Measurements from ENCODE around the gene LIMK2. TPM values are rescaled to one million over a fixed set of nuclear protein-coding genes. Genes with fewer than 3 reads are reported as not detected.

Gene LIMK2
- total and polyA plus RNA-seq, 7 experiments from 2014 or later, result 13.1 to 49.9 (median 26.2) TPM

GRCh38 chr22:31278626-31279326 is 66.7 kb downstream of the LIMK2 start:
- H3K36me3 ChIP-seq (ENCODE audit: control insufficient read depth in 2 of 3, insufficient read depth in 3 of 3, low read length in 3 of 3), result peaks cover 27 to 52% (median 41%) of the 10 kb centered on the region in 3 experiments
- POLR2A ChIA-PET, result interaction anchor here (0.7 to 34.1 kb wide), 28 partner anchors 3 to 855 kb away, joined by 3 to 2331 read pairs (median 5); partner anchors contain the start of genes LIMK2, PATZ1, PIK3IP1 and SELENOM
- H3K36me3 Mint-ChIP-seq, result peaks cover 9 to 60% (median 56%) of the 10 kb centered on the region in 5 donors
- ATAC-seq (peak; percentile 75), DNase-seq (peak in 7 of 9 donors; percentile 67 to 85 (median 79))
- H3K27me3 Mint-ChIP-seq, result no peaks in the 10 kb centered on the region
- CTCF ChIA-PET, result interaction anchor here (0.7 to 7.5 kb wide), 8 partner anchors 11 to 67 kb away, joined by 3 to 73 read pairs (median 3); partner anchors contain the start of genes LIMK2 and PIK3IP1
- H3K4me3 ChIP-seq (ENCODE audit: low read length), result peak overlapping the region; percentile 35
- H3K27ac ChIP-seq (ENCODE audit: low read depth, low read length), result peak overlapping the region; percentile 100
- peak overlapping the region; percentile 96 to 100 (median 99) for H3K27ac Mint-ChIP-seq
- H3K9me3 ChIP-seq (ENCODE audit: control insufficient read depth in 2 of 3, low read length in 3 of 3), result no peaks in the 10 kb centered on the region
- peaks cover 33 to 94% of the 10 kb centered on the region in 2 donors for H3K4me1 ChIP-seq (ENCODE audit: control insufficient read depth in 2 of 2, insufficient read depth in 2 of 2, low read length in 2 of 2)
- H3K27me3 ChIP-seq (ENCODE audit: control insufficient read depth in 2 of 2, insufficient read depth in 2 of 2, low read length in 2 of 2), result no peaks in the 10 kb centered on the region
- intact Hi-C loops (cut with micrococcal nuclease), result loop anchor here (1.0 to 5.0 kb wide), 7 partner anchors 12 to 686 kb away; partner anchors contain the start of genes PATZ1 (in 1 of the 2), PES1 (in 1 of the 2) and PIK3IP1 (in 1 of the 2)
- peak overlapping the region; percentile 74 to 97 (median 80) for H3K4me3 Mint-ChIP-seq
- peaks cover 0 to 9% (median 0%) of the 10 kb centered on the region in 11 donors for H3K9me3 Mint-ChIP-seq
- H3K4me1 Mint-ChIP-seq, result peaks cover 52 to 98% (median 94%) of the 10 kb centered on the region in 7 donors

GRCh38 chr22:31279327-31279669 is 67.2 kb downstream of the LIMK2 start:
- no peak for DNase-seq
- no peaks in the 10 kb centered on the region for H3K27me3 ChIP-seq (ENCODE audit: control insufficient read depth in 2 of 2, insufficient read depth in 2 of 2, low read length in 2 of 2)
- ChIA-PET CTCF (interaction anchor here (0.7 to 7.5 kb wide), 9 partner anchors 11 to 68 kb away, joined by 3 to 73 read pairs (median 3); partner anchors contain the start of genes LIMK2 and PIK3IP1), POLR2A (interaction anchor here (0.7 to 34.1 kb wide), 24 partner anchors 7 to 855 kb away, joined by 3 to 2331 read pairs (median 4); partner anchors contain the start of genes LIMK2, PATZ1, PIK3IP1 and SLC35E4)
- H3K9me3 ChIP-seq (ENCODE audit: control insufficient read depth in 2 of 3, low read length in 3 of 3), result no peaks in the 10 kb centered on the region
- Mint-ChIP-seq H3K27ac (peak overlapping the region; percentile 96 to 100 (median 99)), H3K9me3 (peaks cover 0 to 9% (median 0%) of the 10 kb centered on the region in 11 donors), H3K4me1 (peaks cover 52 to 98% (median 93%) of the 10 kb centered on the region in 7 donors), H3K4me3 (peak overlapping the region; percentile 74 to 97 (median 80)), H3K36me3 (peaks cover 5 to 61% (median 58%) of the 10 kb centered on the region in 5 donors), H3K27me3 (no peaks in the 10 kb centered on the region)
- intact Hi-C loops (cut with micrococcal nuclease), result loop anchor here (1.0 to 5.0 kb wide), 7 partner anchors 11 to 687 kb away; partner anchors contain the start of genes PATZ1 (in 1 of the 2), PES1 (in 1 of the 2) and PIK3IP1 (in 1 of the 2)
- H3K36me3 ChIP-seq (ENCODE audit: control insufficient read depth in 2 of 3, insufficient read depth in 3 of 3, low read length in 3 of 3), result peaks cover 31 to 58% (median 46%) of the 10 kb centered on the region in 3 experiments
- peak overlapping the region; percentile 8 for H3K4me3 ChIP-seq (ENCODE audit: low read length)
- H3K4me1 ChIP-seq (ENCODE audit: control insufficient read depth in 2 of 2, insufficient read depth in 2 of 2, low read length in 2 of 2), result peaks cover 37 to 94% of the 10 kb centered on the region in 2 donors
- H3K27ac ChIP-seq (ENCODE audit: low read depth, low read length), result peak overlapping the region; percentile 100
- no peak for ATAC-seq

- Histone ChIP-seq H3K4me1 (ENCODE audit: control insufficient read depth in 2 of 2, insufficient read depth in 2 of 2, low read length in 2 of 2) (peaks cover 43 to 94% of the 10 kb centered on the region in 2 donors), H3K27me3 (ENCODE audit: control insufficient read depth in 2 of 2, insufficient read depth in 2 of 2, low read length in 2 of 2) (no peaks in the 10 kb centered on the region), H3K9me3 (ENCODE audit: control insufficient read depth in 2 of 3, low read length in 3 of 3) (no peaks in the 10 kb centered on the region), H3K36me3 (ENCODE audit: control insufficient read depth in 2 of 3, insufficient read depth in 3 of 3, low read length in 3 of 3) (peaks cover 38 to 60% (median 46%) of the 10 kb centered on the region in 3 experiments), H3K27ac (ENCODE audit: low read depth, low read length) (peak overlapping the region; percentile 100), H3K4me3 (ENCODE audit: low read length) (peak overlapping the region; percentile 8)
- ChIA-PET CTCF (interaction anchor here (0.7 to 7.5 kb wide), 6 partner anchors 11 to 67 kb away, joined by 3 to 73 read pairs (median 5); partner anchors contain the start of genes LIMK2 and PIK3IP1), POLR2A (interaction anchor here (0.8 to 34.1 kb wide), 12 partner anchors 8 to 645 kb away, joined by 3 to 2331 read pairs (median 9); partner anchors contain the start of genes LIMK2, PATZ1, PIK3IP1 and SLC35E4)
- DNase-seq (peak in 3 of 9 donors; percentile 15 to 36 (median 27)), ATAC-seq (peak; percentile 5)
- Mint-ChIP-seq H3K9me3 (peaks cover 0 to 9% (median 0%) of the 10 kb centered on the region in 11 donors), H3K27me3 (no peaks in the 10 kb centered on the region), H3K4me1 (peaks cover 47 to 98% (median 94%) of the 10 kb centered on the region in 7 donors), H3K4me3 (peak overlapping the region; percentile 73 to 97 (median 80)), H3K27ac (peak overlapping the region; percentile 96 to 100 (median 99)), H3K36me3 (peaks cover 5 to 62% (median 59%) of the 10 kb centered on the region in 5 donors)
- intact Hi-C loops (cut with micrococcal nuclease), result loop anchor here (1.0 to 5.0 kb wide), 7 partner anchors 10 to 688 kb away; partner anchors contain the start of genes PATZ1 (in 1 of the 2), PES1 (in 1 of the 2) and PIK3IP1 (in 1 of the 2)
Measured at GRCh38 chr22:31279821-31280505, 67.9 kb downstream of the LIMK2 start.

- Mint-ChIP-seq H3K4me3 (peak overlapping the region in 9 of 10 donors; percentile 29 to 97 (median 70)), H3K27me3 (no peaks in the 10 kb centered on the region), H3K36me3 (peaks cover 5 to 68% (median 65%) of the 10 kb centered on the region in 5 donors), H3K9me3 (peaks cover 0 to 12% (median 0%) of the 10 kb centered on the region in 11 donors), H3K4me1 (peaks cover 55 to 100% (median 97%) of the 10 kb centered on the region in 7 donors), H3K27ac (peak overlapping the region; percentile 78 to 100 (median 99))
- H3K27ac ChIP-seq (ENCODE audit: low read depth, low read length), result peak overlapping the region; percentile 100
- H3K36me3 ChIP-seq (ENCODE audit: control insufficient read depth in 2 of 3, insufficient read depth in 3 of 3, low read length in 3 of 3), result peaks cover 42 to 72% (median 57%) of the 10 kb centered on the region in 3 experiments
- ChIA-PET POLR2A (interaction anchor here (0.6 to 34.1 kb wide), 11 partner anchors 10 to 341 kb away, joined by 3 to 2331 read pairs (median 4); partner anchors contain the start of genes PIK3IP1 and SELENOM), CTCF (interaction anchor here (0.9 to 7.5 kb wide), 3 partner anchors 9 to 31 kb away, joined by 3 to 73 read pairs (median 6); partner anchors contain the start of gene PIK3IP1)
- ATAC-seq (no peak), DNase-seq (peak in 3 of 9 donors; percentile 26 to 37 (median 34))
- intact Hi-C loops (cut with micrococcal nuclease), result no loop called here
- no peak overlapping the region for H3K4me3 ChIP-seq (ENCODE audit: low read length)
- H3K4me1 ChIP-seq (ENCODE audit: control insufficient read depth in 2 of 2, insufficient read depth in 2 of 2, low read length in 2 of 2), result peaks cover 61 to 99% of the 10 kb centered on the region in 2 donors
- H3K27me3 ChIP-seq (ENCODE audit: control insufficient read depth in 2 of 2, insufficient read depth in 2 of 2, low read length in 2 of 2), result no peaks in the 10 kb centered on the region
- no peaks in the 10 kb centered on the region for H3K9me3 ChIP-seq (ENCODE audit: control insufficient read depth in 2 of 3, low read length in 3 of 3)
Measured at GRCh38 chr22:31281733-31282132, 69.6 kb downstream of the LIMK2 start.

- Mint-ChIP-seq H3K27ac (peak overlapping the region; percentile 34 to 100 (median 99)), H3K36me3 (peaks cover 5 to 75% (median 70%) of the 10 kb centered on the region in 5 donors), H3K27me3 (no peaks in the 10 kb centered on the region), H3K9me3 (peaks cover 0 to 12% (median 0%) of the 10 kb centered on the region in 11 donors), H3K4me3 (peak overlapping the region in 9 of 10 donors; percentile 58 to 100 (median 97)), H3K4me1 (peaks cover 57 to 100% (median 91%) of the 10 kb centered on the region in 7 donors)
- DNase-seq, result peak in 2 of 9 donors; percentile 20 to 25
- ChIA-PET POLR2A (interaction anchor here (0.6 to 34.1 kb wide), 16 partner anchors 11 to 958 kb away, joined by 3 to 2331 read pairs (median 4); partner anchors contain the start of genes PATZ1, PIK3IP1 and SELENOM), CTCF (interaction anchor here (0.7 to 7.5 kb wide), 3 partner anchors 8 to 12 kb away, joined by 3 to 73 read pairs (median 3); partner anchors contain the start of gene PIK3IP1)
- peaks cover 48 to 77% (median 64%) of the 10 kb centered on the region in 3 experiments for H3K36me3 ChIP-seq (ENCODE audit: control insufficient read depth in 2 of 3, insufficient read depth in 3 of 3, low read length in 3 of 3)
- H3K4me3 ChIP-seq (ENCODE audit: low read length), result no peak overlapping the region
- H3K9me3 ChIP-seq (ENCODE audit: control insufficient read depth in 2 of 3, low read length in 3 of 3), result no peaks in the 10 kb centered on the region
- ATAC-seq, result no peak
- no peaks in the 10 kb centered on the region for H3K27me3 ChIP-seq (ENCODE audit: control insufficient read depth in 2 of 2, insufficient read depth in 2 of 2, low read length in 2 of 2)
- peak overlapping the region; percentile 100 for H3K27ac ChIP-seq (ENCODE audit: low read depth, low read length)
- H3K4me1 ChIP-seq (ENCODE audit: control insufficient read depth in 2 of 2, insufficient read depth in 2 of 2, low read length in 2 of 2), result peaks cover 68 to 99% of the 10 kb centered on the region in 2 donors
- intact Hi-C loops (cut with micrococcal nuclease), result no loop called here
Measured at GRCh38 chr22:31282748-31283468, 70.8 kb downstream of the LIMK2 start.

All from naive thymus-derived CD4-positive, alpha-beta T cell (primary cell).